ENCODE measurements around the gene TRHDE.

DNA sequence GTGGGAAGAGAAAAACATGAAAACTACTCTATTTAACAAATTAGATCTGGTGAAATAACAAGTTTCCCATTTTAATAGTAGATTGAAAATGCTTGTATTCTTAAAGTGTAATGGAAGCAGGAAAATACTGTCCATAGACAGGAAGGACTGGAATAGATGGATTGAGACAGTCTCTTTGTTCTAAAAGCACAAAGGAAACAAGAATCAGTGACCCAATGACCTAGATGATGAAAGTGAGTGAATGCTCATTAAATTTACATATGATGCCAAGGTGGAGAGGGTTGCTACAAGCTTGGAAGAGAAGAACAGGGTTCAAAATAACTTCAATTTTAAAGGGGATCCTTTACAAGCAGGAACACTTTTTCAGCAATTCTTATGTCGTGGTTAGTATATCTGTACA, 233.1 kb downstream of the TRHDE start:
- TF ChIP-seq POLR2AphosphoS5 (IDR thresholded peaks at IDR 0.05; ENCODE audit: low read depth, low read length) = no peak
- TF ChIP-seq POLR2A (IDR thresholded peaks at IDR 0.05; ENCODE audit: low read depth, low read length) = no peak
- no peak for TF ChIP-seq TAF1 (IDR thresholded peaks at IDR 0.05; ENCODE audit: borderline replicate concordance, low read depth, low read length)

All from GM12892 (cell line).